LHCN-M2 (cell line): ENCODE measurements around the gene OGA. TPM values are rescaled to one million over a fixed set of nuclear protein-coding genes. Genes with fewer than 3 reads are reported as not detected.

ENCODE experiments used
- DNase-seq: peaks from one replicate; pipeline ENCODE4 v3.0.0-alpha.2; 2012; ENCODE audit warnings: low read depth
- total RNA-seq: library from RNA; depleted of rRNA; stranded (reverse); fragments of >200 nt; gene quantifications from 2 replicates; pipeline ENCODE4 v1.2.3, GENCODE V29; 2014; rRNA removed

Gene OGA
- total RNA-seq, 1 experiment from 2014 or later, result 55.3 TPM

DNA sequence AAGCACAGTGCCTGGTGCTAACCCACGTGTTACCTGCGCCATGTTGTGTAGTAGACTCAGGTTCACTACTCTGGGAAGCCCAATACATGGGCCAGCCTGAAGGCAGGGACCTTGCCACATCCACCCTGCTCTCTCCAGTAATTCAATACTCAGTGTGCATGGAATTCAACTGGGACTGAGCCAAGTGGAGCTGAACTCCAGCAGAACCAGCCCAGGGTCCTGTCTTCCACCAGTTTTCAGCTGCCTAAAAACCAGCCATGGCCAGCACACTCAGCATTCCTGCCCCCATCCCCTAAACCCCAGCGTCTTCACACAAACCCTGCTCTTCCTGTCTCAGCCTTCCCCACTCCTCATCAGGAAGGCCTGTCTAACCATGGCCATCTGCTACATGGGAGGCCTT, 57.7 kb downstream of the OGA start:
- no peak for DNase-seq

DNA sequence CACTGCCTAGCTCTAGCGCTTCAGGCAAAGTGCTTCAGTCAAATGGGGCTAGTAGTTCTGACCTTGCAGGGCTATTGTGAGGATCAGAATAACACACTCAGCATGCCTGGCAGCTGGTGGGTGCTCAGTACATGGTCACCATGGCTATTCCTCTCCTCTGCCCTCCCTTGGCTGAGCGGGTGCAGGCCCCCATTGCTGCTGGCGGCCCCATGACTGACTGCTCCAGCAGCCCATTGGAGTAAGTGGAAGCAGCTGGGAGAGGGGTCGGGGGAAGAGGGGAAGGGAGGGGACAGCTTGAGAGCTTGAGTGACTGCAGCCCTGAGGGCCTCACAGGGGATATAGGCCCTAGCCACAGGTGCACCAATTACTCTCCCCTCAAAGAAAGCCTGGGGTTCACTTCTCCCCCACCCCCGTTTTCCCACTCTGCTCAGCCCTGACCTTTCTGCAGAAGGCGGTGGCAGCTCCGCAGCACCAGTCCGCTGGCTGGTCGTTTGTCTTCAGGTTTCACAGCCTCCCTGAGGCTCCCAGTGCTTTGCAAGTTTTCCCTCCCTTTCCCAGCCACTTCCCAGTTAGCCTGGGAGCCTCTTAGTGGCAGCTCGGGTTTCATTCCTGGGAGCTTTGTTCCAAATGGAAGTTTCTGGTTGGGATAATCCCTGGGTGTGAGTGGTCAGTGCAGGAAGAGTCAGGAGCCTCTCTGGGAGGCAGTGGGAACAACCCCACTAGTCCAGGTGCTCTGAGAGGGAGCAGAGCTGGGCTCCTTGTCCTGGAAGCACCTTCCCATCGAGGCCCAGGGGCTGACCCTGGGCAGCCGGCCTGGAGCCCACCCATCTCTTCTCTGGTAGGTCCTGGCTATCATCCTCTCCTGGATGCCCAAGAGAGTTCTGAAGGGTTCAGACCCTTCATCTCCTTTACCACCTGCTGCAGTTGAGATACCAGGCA, 58.7 kb downstream of the OGA start:
- no peak for DNase-seq

DNA sequence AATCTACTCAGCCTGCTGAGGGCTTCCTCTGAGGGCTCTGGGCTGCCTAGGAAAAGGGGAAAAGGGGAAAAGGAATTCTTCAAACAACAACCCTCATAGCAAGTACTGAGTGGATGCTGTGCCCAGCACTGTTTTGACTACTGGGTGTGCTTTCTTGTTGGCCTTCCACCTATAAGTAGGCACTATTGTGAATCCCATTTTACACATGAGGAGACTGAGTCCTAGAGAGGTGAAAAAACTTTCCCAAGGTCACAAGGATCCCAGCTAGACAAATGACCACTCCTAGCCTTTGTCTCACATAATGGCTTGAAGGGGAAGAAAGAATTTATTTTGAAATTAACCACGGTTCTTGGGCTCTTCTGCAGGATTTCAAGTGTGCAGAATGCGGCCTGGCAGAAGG, 59.4 kb downstream of the OGA start:
- no peak for DNase-seq

DNA sequence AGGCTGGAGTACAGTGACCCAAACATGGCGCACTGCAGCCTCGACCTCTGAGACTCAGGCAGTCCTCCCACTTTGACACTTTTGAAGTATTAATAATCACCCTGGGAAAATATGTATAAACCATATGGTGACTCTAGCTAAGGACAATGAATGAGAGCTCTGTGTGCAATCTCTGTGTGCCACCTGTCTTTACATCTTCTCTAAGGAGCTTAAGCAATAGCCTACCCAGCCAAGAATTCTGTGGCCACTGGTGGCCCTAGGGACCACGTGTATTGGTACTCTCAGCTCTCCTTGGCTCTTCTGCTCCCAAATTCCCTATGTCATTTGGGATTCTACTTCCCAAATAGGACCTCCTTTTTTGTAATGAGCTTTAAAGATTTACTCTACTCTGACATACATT, 66.0 kb downstream of the OGA start:
- no peak for DNase-seq

DNA sequence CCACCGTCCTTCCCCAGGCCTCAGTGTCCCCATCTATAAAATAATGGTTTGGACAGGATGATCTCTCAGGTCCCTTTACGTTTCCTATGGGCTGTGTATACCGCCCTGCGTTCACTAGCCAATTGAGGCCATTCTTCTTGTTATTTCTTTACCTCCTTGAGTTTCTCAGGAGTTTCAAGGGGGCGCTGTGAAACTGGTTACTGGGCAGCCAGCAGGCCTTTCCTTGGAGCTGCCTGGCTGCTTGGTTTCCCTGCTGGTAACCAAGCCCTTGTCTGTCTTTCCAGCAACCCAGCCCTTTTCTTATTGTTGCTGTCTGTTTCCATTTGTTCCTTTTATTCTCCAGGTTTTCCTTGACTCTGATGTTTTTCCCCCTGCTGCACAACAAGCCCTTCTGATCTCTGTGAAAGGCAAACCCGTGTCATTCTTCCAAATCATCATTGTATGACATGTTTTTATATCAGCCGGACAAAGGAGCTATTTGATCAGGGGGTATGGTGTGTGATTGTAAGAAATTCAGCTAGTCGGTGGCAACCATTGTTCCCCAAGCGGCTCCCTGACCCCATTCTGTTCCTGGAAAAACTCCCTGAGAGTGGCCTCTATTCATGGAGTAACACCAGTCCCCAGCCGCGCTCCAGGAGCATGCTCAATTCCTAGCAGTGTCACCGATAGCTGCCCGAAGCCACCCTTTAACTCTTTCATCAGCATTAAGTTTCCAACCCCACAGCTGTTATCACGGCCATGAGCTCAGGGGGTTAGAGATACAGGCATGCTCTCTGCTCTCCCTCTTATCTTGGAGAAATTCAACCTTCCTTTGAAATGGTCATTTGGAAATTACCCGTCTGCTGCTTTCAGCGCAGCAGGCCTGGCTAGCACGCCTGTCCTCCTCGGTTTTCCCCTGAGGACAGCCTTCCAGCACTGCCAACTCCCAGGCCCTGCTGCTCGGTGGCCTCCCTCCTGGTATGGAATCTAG, 68.9 kb downstream of the OGA start:
- DNase-seq, result no peak

DNA sequence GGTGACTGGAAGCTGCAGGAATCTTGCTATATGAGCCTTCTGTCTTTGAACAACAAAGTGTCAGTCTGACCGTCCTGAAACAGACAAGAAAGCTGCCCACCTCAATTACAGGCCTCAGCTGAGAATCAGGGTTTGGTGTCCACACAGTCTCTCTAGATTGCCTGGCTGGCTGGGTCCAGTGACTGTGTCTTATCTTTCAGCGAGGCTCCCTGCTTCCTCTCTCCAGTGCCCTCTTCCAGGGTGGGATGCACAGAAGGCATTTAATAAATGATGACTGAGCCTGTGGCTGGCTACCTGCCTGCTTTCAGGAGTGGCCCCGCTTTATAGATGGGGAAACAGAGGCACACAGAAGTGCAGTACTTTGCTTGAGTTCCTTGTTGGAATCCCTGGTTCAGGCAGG, 69.7 kb downstream of the OGA start:
- DNase-seq, result no peak

DNA sequence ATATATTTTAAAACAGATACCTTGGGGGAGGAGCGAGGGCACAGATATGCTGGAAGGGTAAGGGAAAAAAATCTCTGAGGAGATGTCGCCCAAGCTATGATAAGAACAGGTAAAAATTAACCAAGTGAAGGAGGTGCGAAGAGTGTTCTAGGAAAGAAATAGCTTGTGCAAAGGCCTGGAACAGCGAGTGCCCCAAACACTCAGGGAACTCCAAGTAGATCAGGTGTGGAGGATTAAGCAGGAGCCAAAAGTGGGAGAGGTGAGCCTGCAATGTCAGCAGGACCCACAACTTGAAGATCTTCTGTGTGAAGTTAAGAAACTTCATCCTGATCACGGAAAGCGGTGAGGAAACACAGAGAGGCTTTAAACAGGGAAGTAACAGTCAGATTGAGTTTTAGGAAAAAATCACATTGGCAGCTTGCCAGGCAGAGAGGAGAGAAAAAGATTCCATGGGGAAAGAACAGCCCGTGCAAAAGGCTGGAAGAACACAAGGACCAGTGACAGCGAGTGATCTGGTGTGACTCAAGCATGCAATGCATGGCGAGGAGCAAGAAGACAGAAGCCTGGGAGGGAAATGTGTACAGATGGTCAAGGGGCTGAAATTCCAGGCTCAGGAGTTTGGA, 73.1 kb downstream of the OGA start:
- DNase-seq, result no peak

DNA sequence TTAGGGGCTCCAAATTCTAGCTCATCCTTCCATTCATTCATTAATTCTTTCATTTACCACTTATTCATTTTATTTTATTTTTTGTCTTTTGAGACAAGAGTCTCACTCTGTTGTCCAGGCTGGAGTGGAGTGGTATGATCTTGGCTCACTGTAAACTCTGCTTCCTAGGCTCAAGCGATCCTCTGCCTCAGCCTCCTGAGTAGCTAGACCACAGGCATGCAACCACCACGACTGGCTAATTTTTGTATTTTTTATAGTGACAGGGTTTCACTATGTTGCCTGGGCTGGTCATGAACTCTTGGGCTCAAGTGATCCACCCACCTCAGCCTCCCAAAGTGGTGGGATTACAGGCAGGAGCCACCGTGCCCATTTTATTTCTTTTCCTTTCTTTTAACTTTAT, 74.0 kb downstream of the OGA start:
- no peak for DNase-seq

DNA sequence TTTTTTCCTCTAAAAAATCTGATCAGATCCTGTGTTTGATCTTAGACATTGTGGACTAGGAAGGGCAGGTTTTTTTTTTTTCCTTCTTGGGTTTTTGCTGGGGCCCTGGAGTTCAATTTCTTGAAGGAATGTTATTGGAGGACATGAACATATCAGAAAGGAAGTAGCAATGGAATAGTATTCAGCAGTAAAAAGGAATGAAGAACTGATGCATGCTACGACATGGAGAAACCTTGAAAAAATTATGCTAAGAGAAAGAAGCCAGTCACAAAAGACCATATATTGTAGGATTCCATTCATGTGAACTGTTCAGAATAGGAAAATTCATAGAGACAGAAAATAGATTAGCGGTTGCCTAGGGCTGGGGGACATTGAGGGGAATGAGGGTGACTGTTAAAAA, 76.3 kb downstream of the OGA start:
- no peak for DNase-seq

DNA sequence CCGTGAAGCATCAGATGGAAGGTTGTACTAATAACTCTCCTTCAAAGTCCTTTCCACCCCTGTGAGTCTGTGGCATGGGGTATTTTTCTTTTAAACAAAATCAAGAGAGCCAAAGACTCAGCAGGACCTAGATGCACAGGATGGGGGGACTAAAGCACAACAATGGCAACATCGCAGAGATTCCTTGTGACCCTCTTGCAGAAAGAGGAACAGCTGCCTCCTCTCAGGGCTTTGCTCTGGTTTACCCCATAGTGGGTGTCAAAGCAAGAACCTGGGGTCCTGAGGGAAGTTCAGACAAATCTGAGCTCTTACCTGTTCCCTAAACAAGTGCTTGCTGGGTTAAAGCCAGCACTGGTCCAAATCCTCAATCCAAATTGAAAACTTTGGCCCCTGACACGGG, 81.6 kb downstream of the OGA start:
- no peak for DNase-seq

Other genes starting within 250 kb of the OGA start
- 9.4 and 10.2 TPM in 2 replicates for gene POLL, start 230.2 kb downstream of the OGA start, total RNA-seq
- 50.7 and 71.6 TPM in 2 replicates for gene DPCD, start 230.1 kb downstream of the OGA start, total RNA-seq
- 15.5 and 23.1 TPM in 2 replicates for gene FBXW4, start 123.3 kb downstream of the OGA start, total RNA-seq
- gene FGF8, start 42.3 kb downstream of the OGA start, total RNA-seq, result not detected in 2 replicates
- 117 and 123 TPM in 2 replicates for gene NPM3, start 35.0 kb downstream of the OGA start, total RNA-seq
- gene KCNIP2, start 25.4 kb upstream of the OGA start, total RNA-seq, result 0.17 and 0.26 TPM in 2 replicates
- gene ARMH3, start 237.7 kb upstream of the OGA start, total RNA-seq, result 6.9 and 8.1 TPM in 2 replicates
- gene HPS6, start 246.9 kb upstream of the OGA start, total RNA-seq, result 56.7 and 69.3 TPM in 2 replicates